Measurements from ENCODE around the gene EFCAB5. TPM values are rescaled to one million over a fixed set of nuclear protein-coding genes. Genes with fewer than 3 reads are reported as not detected.
A peak's percentile ranks its signal among the peaks of the same experiment; 100 is the strongest.

Gene EFCAB5
- polyA plus RNA-seq, 4 donors: 0.10 to 2.7 TPM; not detected in 2

DNA sequence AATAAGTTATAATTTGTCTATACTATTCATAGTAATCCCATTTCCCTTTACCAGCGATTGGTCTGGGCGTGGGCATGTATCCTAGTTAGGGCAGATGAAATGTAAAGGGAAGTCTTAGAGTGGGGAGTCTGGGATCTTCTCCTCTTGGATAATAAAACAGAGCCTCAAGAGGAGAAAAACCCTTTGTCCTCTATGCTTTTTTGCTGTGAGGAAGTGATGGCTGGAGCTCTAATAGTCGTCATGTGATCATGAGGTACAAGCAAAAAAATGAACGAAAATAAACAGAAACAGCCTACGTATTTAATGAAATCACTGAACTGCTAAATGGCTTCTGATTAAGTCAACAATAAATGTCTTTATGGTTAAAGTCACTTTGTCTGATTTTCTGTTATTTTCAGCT lies 26.8 kb downstream of the EFCAB5 start:
- DNase-seq: no peak
- no peaks in the 10 kb centered on the region for H3K36me3 ChIP-seq (ENCODE audit: control insufficient read depth in 3 of 3, insufficient read depth in 2 of 3, low read depth in 1 of 3, low read length in 3 of 3)
- H3K4me1 ChIP-seq (ENCODE audit: control insufficient read depth in 3 of 3, insufficient read depth in 2 of 3, low read depth in 1 of 3, low read length in 2 of 3): peaks cover 0 to 4% (median 0%) of the 10 kb centered on the region in 3 donors
- no peaks in the 10 kb centered on the region for H3K27me3 ChIP-seq (ENCODE audit: control insufficient read depth in 3 of 3, insufficient read depth in 3 of 3, low read length in 3 of 3)
- no peak for FAIRE-seq
- no peak overlapping the region for H3K27ac ChIP-seq (ENCODE audit: low read depth in 1 of 3, low read length in 2 of 3)
- WGBS, 3 donors: 86 to 90% (median 87%) methylated on average over 5 of the region's 5 CpGs
- no peak overlapping the region for H3K4me3 ChIP-seq (ENCODE audit: low read depth in 1 of 3, low read length in 3 of 3)
- no peaks in the 10 kb centered on the region for H3K9me3 ChIP-seq (ENCODE audit: control insufficient read depth in 2 of 2, insufficient read depth in 1 of 2, low read depth in 1 of 2, low read length in 1 of 2)

DNA sequence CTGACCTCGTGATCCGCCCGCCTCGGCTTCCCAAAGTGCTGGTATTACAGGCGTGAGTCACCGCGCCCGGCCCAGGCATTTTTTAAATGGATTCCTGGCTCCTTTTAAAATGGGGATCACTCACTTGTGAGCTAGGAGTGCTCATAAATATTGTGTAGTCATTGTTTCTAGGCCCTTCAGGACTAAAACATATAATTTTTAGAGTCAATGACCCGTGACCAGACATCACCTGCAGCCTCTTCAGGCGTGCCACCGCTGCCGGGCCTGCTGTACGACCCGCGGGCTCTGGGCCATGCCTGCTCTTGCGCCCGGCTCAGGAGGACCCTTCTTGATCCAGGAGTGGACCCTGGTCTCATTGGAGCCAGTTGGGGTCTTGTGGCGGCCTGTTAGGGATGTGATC lies 30.8 kb downstream of the EFCAB5 start:
- no peak overlapping the region for H3K4me3 ChIP-seq (ENCODE audit: low read depth in 1 of 3, low read length in 3 of 3)
- DNase-seq (no peak), FAIRE-seq (no peak)
- no peaks in the 10 kb centered on the region for H3K9me3 ChIP-seq (ENCODE audit: control insufficient read depth in 2 of 2, insufficient read depth in 1 of 2, low read depth in 1 of 2, low read length in 1 of 2)
- no peaks in the 10 kb centered on the region for H3K27me3 ChIP-seq (ENCODE audit: control insufficient read depth in 3 of 3, insufficient read depth in 3 of 3, low read length in 3 of 3)
- WGBS, 3 donors: 95 to 96% (median 96%) methylated on average over 18 of the region's 18 CpGs
- no peak overlapping the region for H3K27ac ChIP-seq (ENCODE audit: low read depth in 1 of 3, low read length in 2 of 3)
- no peaks in the 10 kb centered on the region for H3K36me3 ChIP-seq (ENCODE audit: control insufficient read depth in 3 of 3, insufficient read depth in 2 of 3, low read depth in 1 of 3, low read length in 3 of 3)
- H3K4me1 ChIP-seq (ENCODE audit: control insufficient read depth in 3 of 3, insufficient read depth in 2 of 3, low read depth in 1 of 3, low read length in 2 of 3): peaks cover 0 to 4% (median 0%) of the 10 kb centered on the region in 3 donors

DNA sequence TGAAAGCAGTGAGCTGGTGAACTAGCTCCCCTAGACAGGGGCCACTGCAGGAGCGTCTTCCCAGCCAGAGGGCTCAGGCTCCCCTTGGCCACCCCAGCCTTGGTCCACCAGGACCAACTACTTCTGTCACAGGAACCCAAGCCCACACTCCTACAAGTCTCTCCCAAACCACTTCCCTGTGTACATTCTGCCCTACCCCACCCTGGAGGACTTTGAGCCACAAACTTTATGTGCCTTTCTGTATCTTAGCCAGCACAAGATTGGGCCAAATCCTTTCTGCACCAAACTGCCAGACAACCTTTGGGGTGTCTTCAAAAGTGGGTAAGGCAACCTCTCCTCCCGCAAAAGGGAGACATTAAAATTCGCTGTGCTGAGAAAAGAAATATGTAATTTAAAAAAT lies 31.6 kb downstream of the EFCAB5 start:
- H3K4me1 ChIP-seq (ENCODE audit: control insufficient read depth in 3 of 3, insufficient read depth in 2 of 3, low read depth in 1 of 3, low read length in 2 of 3): peaks cover 0 to 4% (median 0%) of the 10 kb centered on the region in 3 donors
- H3K4me3 ChIP-seq (ENCODE audit: low read depth in 1 of 3, low read length in 3 of 3): no peak overlapping the region
- 33 to 73% (median 61%) methylated on average over 3 of the region's 3 CpGs for WGBS, 3 donors
- no peak overlapping the region for H3K27ac ChIP-seq (ENCODE audit: low read depth in 1 of 3, low read length in 2 of 3)
- no peaks in the 10 kb centered on the region for H3K36me3 ChIP-seq (ENCODE audit: control insufficient read depth in 3 of 3, insufficient read depth in 2 of 3, low read depth in 1 of 3, low read length in 3 of 3)
- FAIRE-seq: no peak
- no peaks in the 10 kb centered on the region for H3K9me3 ChIP-seq (ENCODE audit: control insufficient read depth in 2 of 2, insufficient read depth in 1 of 2, low read depth in 1 of 2, low read length in 1 of 2)
- peak; percentile 44 to 71 for DNase-seq
- H3K27me3 ChIP-seq (ENCODE audit: control insufficient read depth in 3 of 3, insufficient read depth in 3 of 3, low read length in 3 of 3): no peaks in the 10 kb centered on the region

DNA sequence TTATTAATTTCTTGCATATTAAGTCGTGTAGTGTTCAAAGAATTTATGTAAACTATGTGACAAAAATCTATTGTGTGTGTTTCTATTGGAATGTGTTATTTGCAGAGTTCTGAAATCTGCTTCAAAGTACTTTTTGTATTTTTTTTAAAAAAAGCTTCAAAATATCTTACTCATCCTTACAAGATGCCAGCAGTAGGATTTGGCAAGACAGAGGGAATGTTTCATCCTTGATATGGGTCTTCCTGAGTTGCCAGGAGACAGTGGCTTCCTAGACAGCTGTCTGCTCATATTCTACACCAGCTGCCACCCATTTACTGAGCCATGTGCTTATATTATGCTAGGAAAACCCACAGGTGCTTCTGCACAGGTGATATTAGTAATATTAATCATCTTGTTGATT lies 36.4 kb downstream of the EFCAB5 start:
- 57 to 73% (median 61%) methylated on average over 1 of the region's 1 CpG for WGBS, 3 donors
- H3K4me3 ChIP-seq (ENCODE audit: low read depth in 1 of 3, low read length in 3 of 3): no peak overlapping the region
- H3K9me3 ChIP-seq (ENCODE audit: control insufficient read depth in 2 of 2, insufficient read depth in 1 of 2, low read depth in 1 of 2, low read length in 1 of 2): no peaks in the 10 kb centered on the region
- FAIRE-seq: no peak
- H3K36me3 ChIP-seq (ENCODE audit: control insufficient read depth in 3 of 3, insufficient read depth in 2 of 3, low read depth in 1 of 3, low read length in 3 of 3): no peaks in the 10 kb centered on the region
- H3K27me3 ChIP-seq (ENCODE audit: control insufficient read depth in 3 of 3, insufficient read depth in 3 of 3, low read length in 3 of 3): no peaks in the 10 kb centered on the region
- no peak overlapping the region for H3K27ac ChIP-seq (ENCODE audit: low read depth in 1 of 3, low read length in 2 of 3)
- DNase-seq: no peak
- H3K4me1 ChIP-seq (ENCODE audit: control insufficient read depth in 3 of 3, insufficient read depth in 2 of 3, low read depth in 1 of 3, low read length in 2 of 3): peaks cover 0 to 3% (median 0%) of the 10 kb centered on the region in 3 donors

DNA sequence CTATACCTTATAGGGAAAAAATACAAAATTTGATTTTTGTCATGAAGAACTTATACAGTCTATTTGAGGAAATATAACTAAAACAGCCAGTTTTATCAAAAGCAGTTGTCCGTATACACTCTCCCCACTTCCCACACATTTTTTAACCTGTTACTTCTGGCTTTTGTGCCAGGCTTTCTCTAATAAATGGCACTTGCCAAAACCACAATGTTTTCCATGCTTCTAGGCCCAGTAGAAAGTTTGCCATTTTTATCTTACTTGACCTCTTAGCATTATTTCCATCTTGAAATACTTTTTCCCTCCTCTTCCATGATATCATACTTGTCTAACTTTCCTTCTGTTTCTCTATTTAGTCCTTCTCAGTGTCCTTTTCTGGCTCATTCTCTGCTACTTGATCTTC lies 38.8 kb downstream of the EFCAB5 start:
- DNase-seq (no peak), FAIRE-seq (no peak)
- Histone ChIP-seq H3K4me1 (ENCODE audit: control insufficient read depth in 3 of 3, insufficient read depth in 2 of 3, low read depth in 1 of 3, low read length in 2 of 3) (no peaks in the 10 kb centered on the region), H3K27me3 (ENCODE audit: control insufficient read depth in 3 of 3, insufficient read depth in 3 of 3, low read length in 3 of 3) (no peaks in the 10 kb centered on the region), H3K27ac (ENCODE audit: low read depth in 1 of 3, low read length in 2 of 3) (no peak overlapping the region), H3K36me3 (ENCODE audit: control insufficient read depth in 3 of 3, insufficient read depth in 2 of 3, low read depth in 1 of 3, low read length in 3 of 3) (no peaks in the 10 kb centered on the region), H3K9me3 (ENCODE audit: control insufficient read depth in 2 of 2, insufficient read depth in 1 of 2, low read depth in 1 of 2, low read length in 1 of 2) (peaks cover 0 to 3% of the 10 kb centered on the region in 2 donors), H3K4me3 (ENCODE audit: low read depth in 1 of 3, low read length in 3 of 3) (no peak overlapping the region)
- WGBS, 3 donors: 81 to 92% (median 90%) methylated on average over 1 of the region's 1 CpG

DNA sequence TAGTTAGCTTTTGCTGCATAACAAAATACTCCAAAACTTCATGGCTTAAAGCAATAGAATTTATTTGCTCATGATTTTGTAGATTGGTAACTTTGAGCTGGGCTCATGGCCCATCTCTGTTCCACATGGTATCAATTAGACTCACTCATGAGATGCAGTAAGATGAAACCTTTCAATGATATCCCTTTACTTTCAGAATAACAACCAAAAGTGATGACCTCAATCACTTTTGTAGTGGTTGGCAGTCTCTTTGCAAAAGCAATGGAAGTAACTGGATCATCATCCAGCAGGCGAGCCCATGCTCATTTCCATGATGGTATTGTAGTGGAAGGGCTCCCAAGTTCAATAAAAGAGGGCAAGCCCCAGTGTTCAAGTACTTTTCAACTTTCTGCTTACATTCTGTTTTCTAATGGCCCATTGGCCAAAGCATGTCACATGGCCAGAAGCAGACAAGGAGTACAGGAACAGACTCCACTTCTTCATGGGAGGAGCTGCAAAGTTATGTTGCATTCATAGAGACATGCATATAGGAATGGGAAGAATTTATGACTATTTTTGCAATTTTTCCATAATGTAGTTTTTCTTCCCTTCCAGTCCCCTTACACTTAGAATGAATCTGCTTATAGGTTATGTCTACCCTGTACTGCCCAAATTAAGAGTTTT lies 41.7 kb downstream of the EFCAB5 start:
- DNase-seq (no peak), FAIRE-seq (no peak)
- Histone ChIP-seq H3K4me1 (ENCODE audit: control insufficient read depth in 3 of 3, insufficient read depth in 2 of 3, low read depth in 1 of 3, low read length in 2 of 3) (no peaks in the 10 kb centered on the region), H3K27ac (ENCODE audit: low read depth in 1 of 3, low read length in 2 of 3) (no peak overlapping the region), H3K4me3 (ENCODE audit: low read depth in 1 of 3, low read length in 3 of 3) (no peak overlapping the region), H3K27me3 (ENCODE audit: control insufficient read depth in 3 of 3, insufficient read depth in 3 of 3, low read length in 3 of 3) (no peaks in the 10 kb centered on the region), H3K9me3 (ENCODE audit: control insufficient read depth in 2 of 2, insufficient read depth in 1 of 2, low read depth in 1 of 2, low read length in 1 of 2) (peaks cover 0 to 8% of the 10 kb centered on the region in 2 donors), H3K36me3 (ENCODE audit: control insufficient read depth in 3 of 3, insufficient read depth in 2 of 3, low read depth in 1 of 3, low read length in 3 of 3) (no peaks in the 10 kb centered on the region)
- WGBS, 3 donors: 83 to 97% (median 92%) methylated on average over 1 of the region's 1 CpG

DNA sequence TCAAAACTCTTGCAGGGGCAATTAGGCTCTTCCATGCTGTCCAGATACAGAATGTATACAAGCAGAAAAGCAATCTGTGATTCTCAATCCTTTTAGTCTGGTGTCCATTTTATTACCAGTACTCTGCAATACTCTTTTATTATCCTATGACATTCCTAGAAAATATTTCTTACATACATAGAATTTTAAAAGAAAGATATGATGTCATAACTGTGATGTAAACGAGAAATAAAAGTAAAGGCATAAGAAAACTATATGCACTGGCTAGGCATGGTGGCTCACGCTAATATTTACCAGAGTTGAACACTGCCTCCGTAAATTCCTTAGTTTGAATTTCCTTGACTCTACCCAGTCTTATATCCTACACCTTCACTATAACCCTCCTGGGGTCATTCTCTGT lies 55.0 kb downstream of the EFCAB5 start:
- no peak overlapping the region for H3K4me3 ChIP-seq (ENCODE audit: low read depth in 1 of 3, low read length in 3 of 3)
- no peaks in the 10 kb centered on the region for H3K36me3 ChIP-seq (ENCODE audit: control insufficient read depth in 3 of 3, insufficient read depth in 2 of 3, low read depth in 1 of 3, low read length in 3 of 3)
- no peak overlapping the region for H3K27ac ChIP-seq (ENCODE audit: low read depth in 1 of 3, low read length in 2 of 3)
- H3K9me3 ChIP-seq (ENCODE audit: control insufficient read depth in 2 of 2, insufficient read depth in 1 of 2, low read depth in 1 of 2, low read length in 1 of 2): peaks cover 0 to 7% of the 10 kb centered on the region in 2 donors
- 90 to 92% (median 91%) methylated on average over 3 of the region's 3 CpGs for WGBS, 3 donors
- H3K4me1 ChIP-seq (ENCODE audit: control insufficient read depth in 3 of 3, insufficient read depth in 2 of 3, low read depth in 1 of 3, low read length in 2 of 3): peaks cover 0 to 5% (median 0%) of the 10 kb centered on the region in 3 donors
- DNase-seq (no peak), FAIRE-seq (no peak)
- H3K27me3 ChIP-seq (ENCODE audit: control insufficient read depth in 3 of 3, insufficient read depth in 3 of 3, low read length in 3 of 3): no peaks in the 10 kb centered on the region

DNA sequence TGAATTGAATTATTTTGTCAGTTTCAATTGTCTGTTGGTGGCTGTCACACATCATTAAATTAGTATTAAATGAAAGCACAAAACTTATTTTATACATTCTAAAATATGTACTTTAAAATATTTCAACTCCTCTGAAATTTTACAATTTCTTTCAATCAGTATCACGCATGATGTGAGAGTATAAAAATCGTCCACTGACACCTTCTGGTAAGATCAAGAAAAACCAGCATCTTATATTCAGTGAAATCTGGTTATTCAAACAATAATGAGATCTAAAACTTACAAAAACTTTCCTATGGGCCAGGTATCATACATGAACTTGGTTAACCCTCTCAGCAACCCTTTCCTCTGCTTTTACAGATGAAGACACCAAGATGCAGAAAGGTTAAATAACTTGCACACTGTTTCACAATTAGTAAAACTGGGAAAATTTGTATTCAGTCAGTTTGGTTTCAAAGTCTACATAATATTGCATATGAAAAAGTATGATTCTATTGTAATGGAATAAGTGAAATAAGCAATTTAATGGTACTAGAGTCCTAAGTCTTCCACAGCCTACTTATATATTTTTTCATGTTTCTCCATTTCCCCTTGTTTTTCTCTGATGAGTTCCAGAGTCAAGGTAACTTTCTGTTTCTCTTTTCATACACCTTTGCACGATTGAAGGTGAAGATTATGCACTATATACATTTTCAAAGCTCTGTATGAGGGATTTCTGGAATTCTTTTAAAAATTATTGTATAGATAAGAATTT lies 58.7 kb downstream of the EFCAB5 start:
- Histone ChIP-seq H3K4me3 (ENCODE audit: low read depth in 1 of 3, low read length in 3 of 3) (no peak overlapping the region), H3K27me3 (ENCODE audit: control insufficient read depth in 3 of 3, insufficient read depth in 3 of 3, low read length in 3 of 3) (no peaks in the 10 kb centered on the region), H3K9me3 (ENCODE audit: control insufficient read depth in 2 of 2, insufficient read depth in 1 of 2, low read depth in 1 of 2, low read length in 1 of 2) (peaks cover 0 to 2% of the 10 kb centered on the region in 2 donors), H3K4me1 (ENCODE audit: control insufficient read depth in 3 of 3, insufficient read depth in 2 of 3, low read depth in 1 of 3, low read length in 2 of 3) (peaks cover 0 to 5% (median 0%) of the 10 kb centered on the region in 3 donors), H3K27ac (ENCODE audit: low read depth in 1 of 3, low read length in 2 of 3) (no peak overlapping the region), H3K36me3 (ENCODE audit: control insufficient read depth in 3 of 3, insufficient read depth in 2 of 3, low read depth in 1 of 3, low read length in 3 of 3) (no peaks in the 10 kb centered on the region)
- FAIRE-seq: no peak
- DNase-seq: peak; percentile 6 to 22
- WGBS, 3 donors: 7 to 45% (median 22%) methylated on average over 3 of the region's 3 CpGs
